HepG2 (cell line): ENCODE results near the gene RPGR. TPM values are rescaled to one million over a fixed set of nuclear protein-coding genes. Genes with fewer than 3 reads are reported as not detected.

ENCODE experiments used
- ATAC-seq: fragments of 200-7000 bp; cut with Tn5 transposase; 3 replicates; pipeline ENCODE4 v1.9.1; 2020; ENCODE audit warnings: mild to moderate bottlenecking, moderate library complexity
- BruUV-seq: library from RNA; stranded (reverse); fragments of 400-500 nt; replicated peaks from 2 replicates; lab custom pipeline; 2021; lab: Mats Ljungman, UMichigan
- CTCF ChIA-PET: fragments of 300-600 bp; formaldehyde crosslinking; extraction: SDS; loops from one replicate; lab custom pipeline; 2021; ENCODE audit warnings: low total read pairs, inconsistent platforms, low intra/inter-chr PET ratio; lab: Yijun Ruan, JAX
- POLR2A ChIA-PET: fragments of 350-600 bp; sonication (Branson Sonifier 250); formaldehyde crosslinking; loops from one replicate; lab custom pipeline; 2020; ENCODE audit warnings: antibody characterized with exemption, inconsistent platforms; lab: Yijun Ruan, JAX
- DNase-seq: peaks from one replicate; pipeline ENCODE4 v3.0.0-alpha.2; 2015; ENCODE audit warnings: low spot score
- FAIRE-seq: peaks from 3 replicates; lab custom pipeline; 2011; peaks lifted over from hg19 to GRCh38; lab: Jason Lieb, UNC
- H2AFZ ChIP-seq: one replicate; pipeline ENCODE4 v1.6.1; 2011; ENCODE audit warnings: low read length, inconsistent platforms
- H3K27ac ChIP-seq: fragments of 300-600 bp; 3 replicates; pipeline ENCODE4 v1.8.0; 2011; ENCODE audit warnings: mixed run types, mild to moderate bottlenecking, mixed read lengths, low read length, inconsistent platforms; ENCODE audit not compliant: insufficient read depth; ENCODE audit errors: extremely low read length
- H3K27me3 ChIP-seq, 2 experiments: fragments of 200-600 bp in 1 of 2; 2 replicates in 1 of 2; 3 replicates in 1 of 2; pipeline versions ENCODE4 v1.6.0 to v1.8.0; 2011; ENCODE audit warnings: low read length in 2 of 2, mild to moderate bottlenecking in 2 of 2, moderate library complexity in 2 of 2, inconsistent platforms in 1 of 2; ENCODE audit not compliant: insufficient read depth in 2 of 2, control insufficient read depth in 1 of 2
- H3K36me3 ChIP-seq, 2 experiments: fragments of 200-600 bp in 1 of 2; replicated peaks in 1 of 2; 2 replicates in 1 of 2; 3 replicates in 1 of 2; pipeline versions ENCODE4 v1.5.1 to v1.8.0; 2011; ENCODE audit warnings: low read length in 2 of 2, inconsistent platforms in 1 of 2; ENCODE audit not compliant: insufficient read depth in 2 of 2, control insufficient read depth in 1 of 2
- H3K4me1 ChIP-seq: 2 replicates; pipeline ENCODE4 v1.5.1; 2012; ENCODE audit warnings: low read length, inconsistent platforms; ENCODE audit not compliant: insufficient read depth
- H3K4me2 ChIP-seq: 2 replicates; pipeline ENCODE4 v1.6.0; 2011; ENCODE audit warnings: low read depth, low read length, inconsistent platforms
- H3K4me3 ChIP-seq, 3 experiments: fragments of 200-600 bp in 1 of 3; sonication (generic), shearing (Covaris generic) in 1 of 3; replicated peaks in 1 of 3; 2 replicates each; pipeline ENCODE4 v1.5.1; 2011 to 2016; ENCODE audit warnings: low read length in 3 of 3, inconsistent platforms in 2 of 3, low read depth in 2 of 3, mild to moderate bottlenecking in 2 of 3, control low read depth in 1 of 3, mixed read lengths in 1 of 3; ENCODE audit not compliant: insufficient read depth in 1 of 3
- H3K79me2 ChIP-seq: one replicate; pipeline ENCODE4 v1.6.1; 2011; ENCODE audit warnings: low read length, inconsistent platforms; ENCODE audit not compliant: insufficient read depth
- H3K9ac ChIP-seq: 2 replicates; pipeline ENCODE4 v1.6.0; 2011; ENCODE audit warnings: mild to moderate bottlenecking, low read depth, low read length, inconsistent platforms; ENCODE audit not compliant: insufficient read depth
- H3K9me3 ChIP-seq: 2 replicates; pipeline ENCODE4 v1.5.1; 2012; ENCODE audit warnings: mild to moderate bottlenecking, low read length
- H4K20me1 ChIP-seq: 2 replicates; pipeline ENCODE4 v1.6.0; 2011; ENCODE audit warnings: inconsistent platforms, mild to moderate bottlenecking, low read length, moderate library complexity; ENCODE audit not compliant: insufficient read depth
- FLYWCH1 ChIP-seq: sonication (generic); formaldehyde crosslinking; IDR thresholded peaks from 2 replicates; pipeline ENCODE4 v1.8.1; 2023; ENCODE audit warnings: mild to moderate bottlenecking, missing genetic modification reagents
- MXD1 ChIP-seq: sonication (generic); formaldehyde crosslinking; IDR thresholded peaks from 2 replicates; pipeline ENCODE4 v1.4.0; 2020; ENCODE audit warnings: mild to moderate bottlenecking, missing genetic modification reagents
- PRPF4 ChIP-seq: fragments of 200-400 bp; formaldehyde crosslinking; IDR thresholded peaks from 2 replicates; pipeline ENCODE4 v1.6.1; 2016; ENCODE audit warnings: low read length, low read depth; ENCODE audit not compliant: poor library complexity, severe bottlenecking
- SRY ChIP-seq: sonication (generic); formaldehyde crosslinking; IDR thresholded peaks from 2 replicates; pipeline ENCODE4 v1.8.0; 2022; ENCODE audit warnings: mild to moderate bottlenecking, missing genetic modification reagents
- ZNF691 ChIP-seq: sonication (generic); formaldehyde crosslinking; IDR thresholded peaks from 2 replicates; pipeline ENCODE4 v1.4.0; 2020; ENCODE audit warnings: missing genetic modification reagents, low read depth, mild to moderate bottlenecking, borderline replicate concordance
- ZSCAN30 ChIP-seq: sonication (generic); formaldehyde crosslinking; IDR thresholded peaks from 2 replicates; pipeline ENCODE4 v1.5.0; 2020; ENCODE audit warnings: mild to moderate bottlenecking, missing genetic modification reagents
- in situ Hi-C: cut with HindIII; loops from 2 replicates; pipeline ENCODE4 v1.10.0; 2017; ENCODE audit warnings: low pct_unique_long_range_greater_than_20kb; ENCODE audit not compliant: extremely low pct_ligation_motif_present
- intact Hi-C: fragments of 100-400 bp; cut with micrococcal nuclease; formaldehyde crosslinking; loops from one replicate; pipeline ENCODE4 v1.10.0; 2022; ENCODE audit not compliant: unreplicated experiment
- polyA plus RNA-seq, 8 experiments: library from polyadenylated mRNA; depleted of rRNA in 3 of 8; stranded (reverse) in 7 of 8; unstranded in 1 of 8; fragments of >200 nt; fragmentation: Illumina TruSeq in 4 of 8; extraction: Trizol in 4 of 8; gene quantifications; 2 replicates each; pipeline versions ENCODE4 v1.2.1 to v1.2.3, GENCODE V29; 2011 to 2016; ENCODE audit warnings: low read depth in 4 of 8, missing spikeins in 1 of 8, mixed read lengths in 1 of 8; ENCODE audit not compliant: insufficient read depth in 1 of 8
- total RNA-seq, 5 experiments: library from RNA; depleted of rRNA; stranded (reverse); fragments of >200 nt; fragmentation: Illumina TruSeq; extraction: Trizol; gene quantifications; 2 replicates each; pipeline ENCODE4 v1.2.3, GENCODE V29; 2016; ENCODE audit warnings: low read depth in 1 of 5

RPGR gene
- total and polyA plus RNA-seq, 2 of the 13 experiments (the other 11 are each of a cell fraction or from before 2014, with no cell fraction given) = 2.1 to 12.1 TPM

- Histone ChIP-seq H3K4me1 (no peaks in the 10 kb centered on the region), H3K27me3 (no peaks in the 10 kb centered on the region), H4K20me1 (no peaks in the 10 kb centered on the region), H3K79me2 (no peaks in the 10 kb centered on the region), H3K9ac (no peak overlapping the region), H3K4me3 (no peak overlapping the region), H3K27ac (no peak overlapping the region), H3K36me3 (no peaks in the 10 kb centered on the region), H3K4me2 (no peak overlapping the region), H3K9me3 (no peaks in the 10 kb centered on the region), H2AFZ (no peak overlapping the region)
- BruUV-seq = no TSS peak
- no peak for FAIRE-seq
- in situ Hi-C loops = no loop called here
- TF ChIP-seq PRPF4 = no peak
- TF ChIP-seq FLYWCH1 (CRISPR knock-in tag) = no peak
- no peak for TF ChIP-seq ZNF691 (CRISPR knock-in tag)
- no peak for TF ChIP-seq SRY (CRISPR knock-in tag)
- TF ChIP-seq ZSCAN30 (CRISPR knock-in tag) = no peak
- TF ChIP-seq MXD1 (CRISPR knock-in tag) = no peak
- ATAC-seq = no peak
- no peak for DNase-seq
- intact Hi-C loops = no loop called here
- POLR2A ChIA-PET = no interaction called here
- CTCF ChIA-PET = no interaction called here
Observed at GRCh38 chrX:38363046-38363445, 35.7 kb upstream of the RPGR start.
